M059J (cell line): ENCODE results near the gene SLC6A11. TPM values are rescaled to one million over a fixed set of nuclear protein-coding genes. Genes with fewer than 3 reads are reported as not detected.

ENCODE experiments used
- DNase-seq: peaks from one replicate; pipeline ENCODE4 v3.0.0-alpha.2; 2012; ENCODE audit warnings: low read depth
- total RNA-seq: library from RNA; depleted of rRNA; stranded (reverse); fragments of >200 nt; shearing (Covaris generic); gene quantifications from 2 replicates; pipeline ENCODE4 v1.2.3, GENCODE V29; 2014

Gene SLC6A11
- total RNA-seq, 1 experiment from 2014 or later: not detected

DNA sequence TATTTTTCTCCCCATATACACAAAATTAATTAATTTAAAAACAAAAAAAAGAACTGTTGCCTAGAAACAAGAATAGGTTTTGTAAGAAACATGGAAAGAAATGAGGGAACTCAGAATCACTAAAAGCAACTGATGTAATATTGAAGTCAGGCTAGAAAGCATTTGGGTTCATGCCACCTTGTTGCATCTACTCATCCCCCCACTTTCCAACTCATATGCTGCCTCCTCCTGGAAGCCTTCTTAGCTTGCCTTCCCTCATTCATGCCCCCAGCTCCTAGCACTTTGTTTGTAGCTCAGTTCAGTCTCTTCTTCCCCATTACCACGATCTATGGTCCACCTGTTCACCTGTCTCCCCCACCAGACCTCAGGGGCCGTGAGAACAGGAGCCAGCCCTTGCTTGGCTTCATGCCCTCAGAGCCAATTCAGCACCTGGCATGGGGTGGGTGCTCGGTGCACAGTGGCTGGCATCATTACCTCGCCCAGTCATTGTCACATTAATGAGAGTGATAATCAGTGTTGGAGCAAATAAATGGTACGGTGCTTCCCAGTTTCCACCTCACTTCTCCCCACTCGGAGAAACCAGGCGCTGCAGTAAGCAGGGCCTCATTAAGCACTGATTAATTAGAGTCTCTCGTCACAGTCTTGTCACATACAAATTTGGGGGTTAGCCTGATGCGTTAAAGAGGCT is 114.1 kb downstream of the SLC6A11 start:
- no peak for DNase-seq

DNA sequence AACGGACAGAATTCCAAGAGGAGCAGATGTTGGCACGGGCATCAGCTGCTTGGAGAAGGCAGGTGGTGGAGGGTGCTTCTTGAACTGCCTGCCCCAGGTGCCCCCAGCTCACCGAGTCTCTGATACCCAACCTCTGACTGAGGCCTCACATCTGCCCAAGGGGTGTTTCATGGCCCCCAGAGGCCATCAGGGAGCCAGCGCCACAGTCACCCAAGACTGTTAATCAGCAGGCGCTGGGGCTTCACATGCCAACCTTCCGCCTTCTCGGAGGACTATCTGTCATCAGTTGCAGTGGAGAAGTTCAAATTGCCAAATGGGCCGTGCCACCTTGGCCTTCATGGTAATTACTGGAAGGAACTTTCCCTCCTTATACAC is 114.6 kb downstream of the SLC6A11 start:
- no peak for DNase-seq

DNA sequence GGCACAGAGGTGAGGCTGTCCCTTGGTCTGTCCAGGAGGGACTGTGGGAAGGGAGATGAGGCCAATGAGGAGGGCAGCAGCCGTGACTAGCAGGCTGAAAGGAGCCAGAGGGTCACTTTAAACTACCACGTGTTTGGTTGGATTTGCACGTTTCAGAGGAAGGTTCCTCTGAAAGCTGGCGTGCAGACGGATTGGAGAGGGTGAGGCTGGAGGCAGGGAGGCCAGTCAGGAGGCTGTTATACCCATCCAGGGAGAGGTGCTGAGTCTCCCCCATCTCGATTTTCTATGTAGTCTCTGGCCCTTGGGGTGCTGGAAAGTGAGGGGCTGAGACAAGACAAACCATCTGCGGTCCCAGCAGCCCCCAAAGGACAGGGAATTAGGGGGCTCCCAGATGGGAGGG is 116.6 kb downstream of the SLC6A11 start:
- no peak for DNase-seq

DNA sequence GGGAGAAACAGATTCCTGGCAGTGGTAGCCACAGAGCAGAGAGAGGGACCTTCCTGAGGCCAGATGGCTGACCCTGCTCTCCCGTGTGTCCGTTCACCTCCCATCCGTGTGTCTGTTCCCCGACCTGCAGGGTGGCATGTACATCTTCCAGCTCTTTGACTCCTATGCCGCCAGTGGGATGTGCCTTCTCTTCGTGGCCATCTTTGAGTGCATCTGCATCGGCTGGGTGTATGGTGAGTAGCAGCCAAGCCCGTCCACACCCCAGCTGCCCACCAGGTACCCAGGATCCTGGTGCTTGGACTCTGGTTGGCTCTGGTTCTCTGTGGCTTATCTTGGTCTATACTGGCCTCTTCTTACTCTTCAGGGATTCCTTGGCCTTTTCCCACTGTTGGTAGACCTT is 117.0 kb downstream of the SLC6A11 start:
- DNase-seq: no peak

DNA sequence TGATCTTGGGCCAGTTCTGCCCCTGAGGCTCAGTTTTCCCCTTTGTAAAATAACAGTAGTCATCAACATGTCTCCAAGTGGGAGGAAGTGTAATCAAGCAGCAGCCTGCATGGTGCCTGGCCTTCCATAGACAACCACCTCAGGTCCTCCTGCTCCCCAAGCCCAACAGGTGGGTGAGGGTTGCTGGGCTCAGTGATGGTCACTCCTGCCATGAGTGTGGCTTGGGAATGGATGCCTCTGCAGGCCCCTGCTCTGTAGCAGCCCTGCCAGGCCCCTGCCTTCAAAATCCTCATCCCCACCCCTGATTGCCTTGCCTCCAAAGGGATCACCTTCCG is 117.4 kb downstream of the SLC6A11 start:
- DNase-seq: no peak

DNA sequence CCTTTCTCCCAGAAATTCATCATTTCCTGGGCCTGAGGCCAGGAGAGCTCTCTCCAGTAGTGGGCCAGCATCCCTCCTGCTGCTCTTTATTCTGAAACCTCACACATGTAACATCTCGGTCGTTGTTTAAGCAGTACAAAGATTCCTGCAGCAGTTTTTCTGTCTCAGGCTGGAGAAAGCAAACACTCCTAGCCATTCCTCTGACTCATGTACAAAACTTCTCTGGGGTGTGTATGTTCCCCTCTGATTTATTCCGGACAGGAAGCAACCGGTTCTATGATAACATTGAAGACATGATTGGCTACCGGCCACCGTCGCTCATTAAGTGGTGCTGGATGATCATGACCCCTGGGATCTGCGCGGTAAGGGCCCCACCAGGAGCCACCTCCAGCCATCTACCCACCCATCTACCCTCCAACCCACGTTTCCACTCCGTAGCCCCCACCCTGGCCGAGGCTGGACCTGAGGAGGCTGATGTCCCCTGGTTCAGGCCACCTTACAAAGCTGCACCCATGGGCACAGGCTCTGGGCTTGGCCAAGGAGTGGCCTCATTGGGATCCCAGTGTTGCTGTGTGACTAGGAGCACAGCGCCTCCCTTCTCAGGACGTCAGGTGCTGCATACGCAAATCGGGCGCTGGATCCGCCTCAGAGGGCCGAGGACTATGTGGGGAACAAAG is 117.9 kb downstream of the SLC6A11 start:
- peak; percentile 60 for DNase-seq

DNA sequence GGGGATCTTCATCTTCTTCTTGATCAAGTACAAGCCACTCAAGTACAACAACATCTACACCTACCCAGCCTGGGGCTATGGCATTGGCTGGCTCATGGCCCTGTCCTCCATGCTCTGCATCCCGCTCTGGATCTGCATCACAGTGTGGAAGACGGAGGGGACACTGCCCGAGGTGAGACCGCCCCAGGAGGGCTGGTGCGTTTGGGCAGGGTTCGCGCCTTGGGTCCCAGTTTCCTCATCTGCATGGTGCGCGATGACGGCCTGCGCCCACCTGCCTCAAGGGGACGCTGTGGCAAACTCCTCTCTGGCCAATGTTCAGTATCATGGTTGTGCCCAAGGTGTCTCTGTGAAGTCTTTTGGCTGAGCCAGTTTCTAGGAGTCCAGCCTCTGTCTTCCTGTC is 119.0 kb downstream of the SLC6A11 start:
- no peak for DNase-seq

DNA sequence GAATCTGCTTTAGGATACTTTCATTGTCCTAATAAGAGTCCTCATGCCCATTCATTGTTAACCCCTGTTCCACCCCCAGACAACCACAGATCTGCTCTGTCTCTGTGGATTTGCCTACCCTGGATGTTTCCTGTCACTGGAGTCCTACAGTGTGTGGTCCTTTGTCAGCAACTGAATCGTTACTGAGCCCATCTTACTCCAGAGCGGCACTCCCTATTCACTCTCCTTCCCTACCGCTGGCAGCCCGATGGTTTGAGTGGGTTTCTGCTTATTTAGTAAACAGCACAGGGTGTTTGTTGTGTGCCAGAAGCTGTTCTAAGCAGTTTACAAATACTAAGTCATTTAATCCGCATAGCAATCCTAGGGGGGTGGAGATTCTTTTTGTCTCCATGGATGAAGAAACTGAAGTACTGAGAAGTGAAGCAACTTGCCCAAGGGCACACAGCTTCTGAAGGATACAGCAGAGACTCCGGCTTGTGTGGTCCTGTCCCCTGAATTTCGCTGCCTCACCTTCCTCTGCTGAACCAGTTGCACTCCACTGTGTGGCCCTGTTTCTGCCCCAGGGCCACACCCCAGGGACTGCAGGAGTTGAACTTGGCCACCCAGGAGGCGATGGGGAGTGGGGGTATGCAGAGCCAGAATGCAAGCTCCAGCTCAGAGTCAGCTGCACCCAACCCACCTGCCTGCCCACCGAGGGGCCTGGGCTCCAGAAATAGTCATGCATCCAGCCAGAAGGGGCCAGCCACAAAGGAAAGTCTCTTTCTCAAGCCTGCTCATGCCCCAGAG is 120.0 kb downstream of the SLC6A11 start:
- DNase-seq: no peak

DNA sequence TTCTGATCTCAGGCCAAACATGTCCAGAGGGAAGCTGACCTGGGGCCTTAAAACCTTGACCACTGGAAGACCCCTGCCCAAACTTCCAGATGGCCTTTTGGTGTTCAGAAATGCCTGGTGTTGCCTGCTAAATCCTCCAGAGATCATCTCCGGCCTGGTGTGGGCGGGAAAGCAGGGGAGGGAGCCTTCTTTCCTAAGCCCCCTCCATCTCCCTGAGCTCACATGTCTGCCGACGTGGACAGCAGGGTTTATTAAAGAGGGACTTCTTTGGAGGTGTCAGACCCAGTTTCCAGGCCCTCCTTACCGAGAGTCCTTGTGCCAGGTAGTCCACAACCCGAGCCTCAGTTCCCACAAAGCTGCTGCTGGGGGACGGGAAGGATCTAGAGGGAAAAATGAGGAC is 120.7 kb downstream of the SLC6A11 start:
- no peak for DNase-seq

DNA sequence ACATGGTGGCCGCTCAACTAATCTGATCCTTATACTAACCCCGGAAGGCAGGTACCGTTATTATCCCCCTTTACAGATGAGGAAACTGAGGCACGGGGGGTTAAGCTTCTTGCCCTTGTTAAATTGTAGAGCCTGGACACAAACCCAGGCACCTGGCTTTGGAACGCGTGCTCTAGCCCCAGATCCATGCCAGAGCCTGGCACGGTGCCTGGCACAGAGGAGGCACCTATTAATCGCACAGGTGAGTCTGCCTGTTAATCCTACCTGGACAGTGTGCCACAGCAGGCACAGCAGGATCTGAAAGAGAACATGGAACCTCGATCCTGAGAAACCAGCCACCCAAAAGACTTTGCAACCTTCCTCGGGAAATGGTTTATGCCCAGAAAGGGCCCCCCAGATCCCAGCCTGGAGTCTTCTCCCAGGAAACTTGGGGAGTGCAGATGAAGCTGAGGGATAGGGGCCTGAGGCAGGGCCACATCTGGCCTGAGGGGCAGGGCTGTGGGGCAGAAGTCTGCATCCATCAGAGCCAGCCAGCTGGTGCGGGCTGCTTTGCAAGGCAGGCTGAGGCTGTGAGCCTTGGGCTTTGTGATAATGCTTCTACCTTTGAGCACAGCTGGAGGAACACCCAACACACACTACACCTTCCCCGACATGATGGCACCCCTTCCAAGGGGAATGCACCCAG is 121.3 kb downstream of the SLC6A11 start:
- no peak for DNase-seq

DNA sequence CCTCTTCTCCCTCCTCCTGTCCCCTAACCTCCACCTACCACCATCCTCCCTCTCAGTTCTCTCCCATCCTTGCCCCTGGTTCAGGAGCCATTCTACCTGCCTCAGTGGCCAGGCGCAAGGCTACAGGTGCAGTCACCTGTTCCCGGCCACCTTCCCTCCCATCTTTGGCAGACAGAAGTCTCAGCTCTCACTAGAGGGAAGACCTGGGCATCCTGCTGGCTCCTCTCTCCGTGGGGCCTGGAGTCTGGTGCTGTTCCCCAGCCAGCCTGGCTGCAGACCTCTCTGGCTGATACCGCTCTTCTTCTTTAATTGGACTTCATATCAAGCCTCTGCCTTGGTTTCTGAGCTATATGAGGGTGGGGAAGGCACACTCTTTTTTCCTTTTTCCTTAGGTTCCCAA is 123.5 kb downstream of the SLC6A11 start:
- no peak for DNase-seq

DNA sequence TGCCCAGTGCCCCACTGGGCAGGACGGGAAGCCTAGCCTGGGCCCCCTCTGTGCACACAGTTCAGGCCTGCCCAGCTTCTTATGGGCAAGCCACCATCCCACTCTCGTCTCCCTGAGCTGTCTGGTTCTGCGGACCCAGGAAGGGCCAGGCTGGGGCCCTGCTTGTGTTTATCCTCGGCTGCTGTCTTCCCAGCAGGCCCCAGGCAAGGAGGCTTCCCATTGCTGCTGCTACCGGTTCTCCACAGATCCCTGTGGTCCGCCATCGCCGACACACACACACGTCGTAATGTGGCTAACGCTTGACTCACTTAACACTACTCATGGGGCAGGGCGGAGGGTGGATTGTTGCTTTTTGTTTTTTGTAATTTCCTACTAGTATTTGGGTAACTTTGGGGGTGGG is 124.1 kb downstream of the SLC6A11 start:
- DNase-seq: no peak

DNA sequence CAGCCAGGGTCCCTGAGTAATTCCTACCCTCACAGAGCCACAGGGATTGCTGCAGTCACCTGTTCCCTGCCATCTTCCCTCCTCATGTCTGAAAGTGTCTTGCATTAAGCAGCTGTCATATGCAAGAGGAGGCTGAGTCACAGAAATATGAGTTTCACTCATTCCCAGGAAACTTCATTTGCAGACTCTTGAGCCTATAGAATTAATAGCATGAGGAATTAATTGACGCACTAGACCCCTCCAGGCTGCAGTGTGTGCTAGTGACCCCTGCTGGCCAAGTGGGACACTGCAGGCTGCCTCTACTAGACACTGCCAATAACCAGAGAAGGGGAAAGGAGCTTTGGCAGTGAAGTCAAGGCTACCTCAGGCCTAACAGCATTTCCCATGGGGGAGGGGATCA is 125.9 kb downstream of the SLC6A11 start:
- DNase-seq: no peak

DNA sequence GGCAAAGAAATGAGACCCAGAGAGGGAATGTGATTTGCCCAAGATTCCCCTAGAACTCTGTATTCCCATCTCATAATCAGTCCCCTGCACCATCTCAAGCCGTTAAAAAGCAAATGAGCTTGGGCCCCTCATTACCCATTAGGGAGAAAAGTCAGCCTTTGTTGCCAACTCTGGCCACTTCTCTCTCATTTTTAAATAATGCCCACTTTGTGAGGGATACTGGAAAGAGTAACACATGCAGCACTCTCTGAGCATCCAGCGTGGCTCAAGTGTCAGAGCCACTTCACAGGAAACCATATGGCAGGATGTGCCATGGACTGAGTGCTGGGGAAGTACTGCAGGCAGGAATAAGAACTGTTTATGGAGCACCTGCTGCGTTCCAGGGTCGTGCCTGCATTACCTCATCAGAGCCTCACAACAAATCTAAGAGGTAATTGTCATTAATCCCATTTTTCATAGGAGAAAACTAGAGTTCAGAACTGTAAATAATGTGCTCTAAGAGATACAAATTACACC is 126.7 kb downstream of the SLC6A11 start:
- DNase-seq: no peak

DNA sequence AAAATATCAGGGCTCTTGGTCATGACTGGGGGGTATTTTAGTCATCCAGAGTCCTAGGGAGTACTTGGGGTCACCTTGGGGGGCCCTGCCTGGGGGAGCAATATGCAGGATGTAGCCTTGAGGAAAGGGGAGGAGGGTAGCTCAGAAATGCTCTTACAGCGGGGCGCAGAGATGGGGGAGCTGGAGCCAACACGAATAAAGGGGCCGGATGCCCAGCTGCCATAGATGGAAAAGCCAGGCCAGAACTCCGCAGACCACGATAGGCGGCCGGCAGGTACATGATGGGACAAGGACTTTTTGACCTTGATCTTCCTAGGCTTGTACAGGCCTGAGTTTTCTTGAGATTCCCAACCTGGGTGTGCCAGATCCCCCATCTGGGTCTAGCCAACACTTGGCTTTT is 128.8 kb downstream of the SLC6A11 start:
- no peak for DNase-seq

DNA sequence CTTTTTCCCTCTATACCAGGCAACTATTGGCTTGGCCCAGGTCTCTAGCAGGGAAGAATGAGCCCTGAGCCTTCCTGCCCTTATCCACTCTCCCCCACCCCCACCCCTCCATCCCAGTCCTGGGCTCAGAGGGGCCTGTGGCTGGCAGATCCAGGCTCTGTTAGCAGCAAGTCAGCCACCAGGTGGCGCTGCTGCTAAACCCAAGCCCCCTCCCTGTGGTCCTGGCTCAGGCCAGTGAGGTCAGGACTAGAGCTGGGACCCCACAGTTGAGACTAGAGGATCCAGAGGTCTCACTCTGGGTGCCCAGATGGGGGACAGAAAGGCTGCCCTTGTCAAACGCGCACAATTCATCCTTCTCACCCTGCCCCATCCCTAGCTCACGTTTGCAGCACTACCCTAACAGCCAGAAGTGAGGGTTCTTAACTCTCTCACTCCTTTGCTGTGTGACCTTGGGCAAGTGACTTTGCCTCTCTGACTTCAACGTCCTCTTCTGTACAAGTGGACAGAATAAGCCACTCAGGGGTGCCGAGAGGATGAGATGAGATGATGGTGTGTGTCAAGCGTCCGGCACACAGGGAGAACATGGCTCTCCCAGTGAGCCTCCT is 129.8 kb downstream of the SLC6A11 start:
- DNase-seq: peak; percentile 28

DNA sequence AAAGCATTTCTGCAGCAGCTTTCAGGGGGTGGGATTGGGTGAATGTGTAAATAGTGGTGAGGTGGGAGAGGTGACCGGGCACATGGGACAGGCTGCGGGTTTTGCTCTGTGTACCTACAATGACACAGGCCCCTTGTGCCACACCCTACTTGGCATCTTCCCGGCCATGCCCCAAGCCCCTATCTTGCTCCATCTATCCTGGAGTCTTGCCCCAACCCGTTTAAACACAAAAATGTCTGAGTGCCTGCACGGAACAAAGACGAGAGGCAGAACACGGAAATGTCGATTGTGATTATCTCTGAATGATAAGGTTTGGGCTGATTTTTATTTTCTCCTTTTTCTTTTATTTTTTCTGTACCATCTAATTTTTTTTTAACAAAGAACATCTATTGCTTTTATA is 130.5 kb downstream of the SLC6A11 start:
- no peak for DNase-seq

DNA sequence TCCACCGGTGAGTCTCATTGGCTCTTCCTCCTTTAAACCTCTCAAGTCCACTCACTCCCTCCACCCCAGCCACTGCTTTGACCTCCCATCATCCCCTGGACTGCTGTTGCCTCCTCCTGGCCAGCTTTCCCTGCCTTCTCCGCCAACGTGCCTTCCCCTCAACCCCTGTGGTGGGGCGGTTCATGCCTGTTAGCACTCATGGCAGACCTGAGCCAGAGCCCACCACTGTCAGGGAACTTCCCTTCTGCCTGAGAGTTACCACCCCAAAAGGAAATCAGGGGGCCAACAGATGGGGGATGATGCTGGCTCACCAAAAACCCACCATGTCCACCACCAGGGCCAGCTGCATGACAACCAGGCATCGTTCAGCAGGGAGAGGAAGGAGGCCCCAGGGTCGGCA is 132.3 kb downstream of the SLC6A11 start:
- no peak for DNase-seq

DNA sequence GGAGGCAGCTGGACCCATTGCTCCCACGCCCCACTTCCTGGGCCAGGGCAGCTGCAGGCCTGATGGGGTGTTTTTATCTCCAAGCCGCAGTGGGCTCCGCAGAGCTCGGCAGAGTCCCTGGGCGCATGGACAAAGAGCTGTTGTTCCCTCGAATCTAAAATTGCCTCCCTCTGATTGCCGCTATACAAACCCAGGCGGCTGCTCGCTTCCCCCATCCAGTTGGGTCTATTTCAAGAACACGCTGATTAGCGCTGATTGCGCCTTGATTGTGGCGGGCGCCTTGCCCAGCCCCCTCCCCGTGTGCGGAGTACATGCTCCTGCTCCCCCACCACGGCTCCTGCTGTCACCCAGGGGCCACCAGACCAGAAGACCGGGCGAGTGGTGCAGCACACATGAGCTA is 133.2 kb downstream of the SLC6A11 start:
- no peak for DNase-seq

DNA sequence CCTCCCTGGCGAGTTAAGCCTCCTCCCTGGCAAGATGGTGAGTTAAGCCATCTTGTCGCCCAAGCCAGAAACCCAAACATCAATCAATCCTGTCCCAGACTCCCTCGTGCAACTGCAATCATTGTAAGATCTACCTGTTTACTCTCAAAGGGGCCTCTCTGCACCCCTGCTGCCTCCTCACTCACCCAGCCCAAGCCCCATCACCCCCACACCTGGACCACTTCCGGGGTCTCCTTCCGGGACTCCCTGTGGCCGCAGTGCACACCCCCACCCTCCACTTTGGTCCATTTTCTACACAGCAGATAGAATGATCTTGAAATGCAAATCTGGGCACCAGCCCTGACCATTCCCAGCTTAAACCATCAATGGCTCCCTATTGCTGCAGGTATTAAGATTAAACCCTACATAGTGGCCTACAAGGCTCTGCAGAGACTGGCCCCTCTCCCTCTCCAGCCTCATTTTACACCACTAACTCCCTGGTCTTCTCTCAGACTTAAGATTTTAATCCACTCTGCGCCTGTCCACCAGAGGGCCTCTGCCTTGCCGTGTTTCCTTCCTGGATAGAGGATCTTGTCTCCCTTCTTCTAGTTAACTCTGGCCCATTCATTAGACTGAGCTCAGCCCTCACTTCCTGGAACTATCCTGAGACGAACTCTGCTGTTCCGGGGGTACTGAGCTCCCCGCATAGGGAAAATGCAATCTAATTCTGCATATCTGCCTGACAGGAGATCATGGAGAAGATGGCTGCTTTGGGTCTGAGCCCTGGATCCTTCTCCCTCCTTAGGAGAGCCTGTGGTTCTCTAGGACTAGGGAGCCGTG is 134.7 kb downstream of the SLC6A11 start:
- DNase-seq: peak; percentile 43

DNA sequence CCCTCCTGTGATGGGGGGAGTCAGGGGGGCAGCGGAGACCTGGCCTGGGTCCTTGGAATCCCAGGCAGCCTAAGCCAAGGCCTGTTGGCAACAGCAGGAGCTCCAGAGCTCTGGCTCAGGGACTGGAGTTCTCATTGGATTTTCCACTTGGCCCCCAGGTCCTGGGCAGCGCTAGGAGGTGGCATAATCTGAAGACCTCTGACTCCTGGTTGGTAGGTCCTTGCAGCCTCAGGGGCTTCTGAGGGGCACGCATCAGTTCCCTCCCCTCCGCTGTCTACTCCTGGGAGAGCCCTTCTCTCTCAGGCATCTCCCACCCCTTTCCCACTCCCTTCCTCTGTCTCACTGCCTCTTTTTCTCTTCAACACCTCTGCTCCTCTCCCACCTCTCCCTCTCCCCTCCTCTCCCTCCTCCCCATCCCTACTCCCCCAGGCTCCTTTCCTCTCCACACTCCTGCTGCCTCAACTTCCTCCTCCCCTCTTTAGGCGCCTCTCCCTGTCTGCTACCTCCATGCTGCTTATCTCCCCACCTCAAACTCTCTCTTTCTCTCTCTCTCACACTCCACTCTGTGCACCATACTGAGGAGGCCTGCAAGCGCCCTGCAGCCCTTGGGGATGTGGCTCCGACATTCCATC is 135.4 kb downstream of the SLC6A11 start:
- no peak for DNase-seq
